Caki2 (cell line): ENCODE results near the gene PAOX. TPM values are rescaled to one million over a fixed set of nuclear protein-coding genes. Genes with fewer than 3 reads are reported as not detected.
"Not testable (repeated sequence)": the region's sequence is repeated elsewhere in the genome, so short reads cannot be mapped to it uniquely, and the experiment has no call there.

Experiments used
- DNase-seq: peaks from one replicate; pipeline ENCODE4 v3.0.0-alpha.2; 2015; ENCODE audit warnings: low read depth
- in situ Hi-C: cut with HindIII; loops from 2 replicates; pipeline ENCODE4 v1.10.0; 2016; ENCODE audit warnings: low sequenced_read_pairs, low pct_unique_long_range_greater_than_20kb, mixed read lengths
- total RNA-seq: library from RNA; depleted of rRNA; stranded (reverse); fragments of >200 nt; shearing (Covaris generic); gene quantifications from 2 replicates; pipeline ENCODE4 v1.2.3, GENCODE V29; 2014; ENCODE audit warnings: low replicate concordance

PAOX gene
- total RNA-seq, 1 experiment from 2014 or later = 12.1 TPM

DNA sequence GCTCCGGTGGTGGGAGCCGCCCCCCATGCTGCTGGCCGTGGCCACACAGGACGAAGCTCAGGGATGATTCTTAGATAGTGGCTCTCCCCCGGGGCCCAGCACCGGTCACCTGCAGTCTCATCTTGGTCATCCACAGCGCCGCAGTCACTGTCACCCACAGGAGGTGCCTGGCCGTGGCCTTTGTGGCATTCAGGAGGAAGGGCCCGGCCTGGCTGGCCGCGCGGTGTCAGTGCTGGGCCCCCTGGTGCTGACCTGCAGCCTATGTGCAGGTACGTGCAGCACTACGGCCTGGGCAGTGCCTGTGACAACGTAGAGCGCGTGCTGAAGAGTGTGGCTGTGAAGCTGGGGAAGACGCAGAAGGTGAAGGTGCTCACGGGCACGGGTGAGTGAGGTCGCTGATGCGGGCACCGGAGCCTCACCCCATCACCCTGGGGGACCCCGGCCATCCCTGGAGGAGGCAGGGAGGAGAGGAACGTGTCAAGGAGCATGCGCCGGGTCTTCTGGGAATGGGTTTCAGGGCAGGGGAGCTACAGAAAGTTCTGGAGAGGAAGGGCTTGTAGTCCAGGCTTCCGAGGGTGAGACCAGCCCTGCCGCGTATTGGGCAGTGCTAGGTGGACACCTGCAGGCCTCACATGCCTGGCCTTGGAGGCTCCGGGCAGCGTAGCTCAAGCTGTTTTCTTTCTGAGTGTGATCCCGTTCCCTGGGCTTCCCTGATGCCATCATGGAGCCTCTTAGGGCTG, 40.3 kb downstream of the PAOX start:
- in situ Hi-C loops = no loop called here

DNA sequence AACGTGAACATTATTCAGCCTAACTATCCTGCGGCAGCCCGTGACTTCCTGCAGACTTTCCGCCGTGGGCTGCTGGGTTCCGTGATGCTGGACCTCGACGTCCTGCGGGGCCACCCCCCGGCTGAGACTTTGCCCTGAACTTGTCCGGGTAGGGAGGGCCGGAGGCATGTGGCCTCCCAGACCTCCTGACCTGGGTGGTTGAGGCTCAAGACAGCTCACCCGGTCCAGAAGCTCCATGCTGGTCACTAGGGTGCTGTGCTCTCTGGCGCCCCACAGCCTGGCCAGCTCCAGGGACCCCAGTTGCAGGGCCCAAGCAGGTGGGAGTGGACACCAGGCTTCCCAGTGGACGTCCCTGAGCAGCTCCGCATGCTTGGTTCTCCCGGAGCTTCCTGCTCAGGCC, 41.0 kb downstream of the PAOX start:
- DNase-seq = no peak
- in situ Hi-C loops = no loop called here

More for the DNA sequence above, 40.3 kb downstream of the PAOX start:
- DNase-seq = no peak

DNA sequence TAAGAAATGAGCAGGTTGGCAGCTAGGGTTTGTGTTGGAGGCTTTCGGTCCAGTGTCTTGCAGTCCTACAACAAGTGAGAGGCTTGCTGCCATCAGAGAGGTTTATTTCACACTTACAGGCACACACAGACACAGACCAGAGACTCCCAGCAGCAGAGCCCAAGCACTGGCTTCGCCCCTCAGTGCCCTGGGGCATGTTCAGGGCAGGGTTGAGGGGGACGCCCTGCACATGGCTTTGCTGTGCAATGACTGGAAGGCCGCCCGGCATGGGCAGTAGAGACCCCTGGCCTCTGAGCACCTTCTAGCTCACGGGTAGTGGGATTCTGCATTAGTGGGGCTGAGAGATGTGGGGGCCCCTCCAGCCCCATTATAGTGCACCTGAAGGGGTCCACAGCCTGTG, 41.5 kb downstream of the PAOX start:
- in situ Hi-C loops = no loop called here
- DNase-seq = no peak

DNA sequence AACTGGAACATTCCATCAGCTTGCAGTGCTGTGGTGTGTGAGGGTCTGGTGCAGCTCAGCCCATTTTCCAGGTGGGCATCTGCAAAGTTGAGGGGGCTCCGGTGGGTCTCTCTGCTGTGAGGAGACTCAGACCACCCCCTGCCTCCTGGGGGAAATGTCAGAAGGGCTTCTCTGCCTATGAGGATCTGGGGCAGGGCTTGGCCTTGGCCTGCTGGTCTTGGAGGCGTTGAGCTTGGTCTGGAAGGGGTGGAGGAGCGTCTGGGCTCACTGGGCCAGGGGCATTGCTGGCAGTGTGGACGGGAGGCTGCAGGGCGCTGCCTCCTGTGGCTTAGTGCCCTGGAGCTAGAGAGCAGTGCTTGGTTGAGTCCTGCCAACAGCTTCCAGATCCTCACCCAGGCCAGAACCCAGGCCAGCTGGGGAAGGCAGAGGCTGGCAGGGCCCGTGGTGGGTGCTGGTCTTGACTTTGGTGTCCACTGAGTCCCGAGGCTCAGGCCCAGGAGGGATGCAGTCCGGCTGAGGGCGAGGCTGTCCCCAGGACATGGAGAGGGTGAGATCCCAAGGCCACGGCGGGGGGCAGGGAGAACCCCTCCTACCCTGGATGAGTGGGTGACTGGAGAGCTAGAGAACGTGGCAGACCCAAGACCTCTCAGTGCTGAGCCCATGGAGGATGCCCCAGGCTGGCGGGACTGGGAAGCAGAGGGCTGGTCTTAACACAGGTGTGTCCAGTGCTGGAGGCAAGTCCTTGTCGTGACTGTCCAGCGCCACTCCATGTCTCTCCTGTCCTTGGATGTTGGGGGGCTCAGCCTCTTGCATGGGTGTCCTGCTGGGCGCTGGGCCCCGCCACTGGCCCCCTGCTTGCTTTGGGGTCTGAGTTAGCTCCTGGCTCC, 42.5 kb downstream of the PAOX start:
- DNase-seq = no peak
- in situ Hi-C loops = no loop called here

DNA sequence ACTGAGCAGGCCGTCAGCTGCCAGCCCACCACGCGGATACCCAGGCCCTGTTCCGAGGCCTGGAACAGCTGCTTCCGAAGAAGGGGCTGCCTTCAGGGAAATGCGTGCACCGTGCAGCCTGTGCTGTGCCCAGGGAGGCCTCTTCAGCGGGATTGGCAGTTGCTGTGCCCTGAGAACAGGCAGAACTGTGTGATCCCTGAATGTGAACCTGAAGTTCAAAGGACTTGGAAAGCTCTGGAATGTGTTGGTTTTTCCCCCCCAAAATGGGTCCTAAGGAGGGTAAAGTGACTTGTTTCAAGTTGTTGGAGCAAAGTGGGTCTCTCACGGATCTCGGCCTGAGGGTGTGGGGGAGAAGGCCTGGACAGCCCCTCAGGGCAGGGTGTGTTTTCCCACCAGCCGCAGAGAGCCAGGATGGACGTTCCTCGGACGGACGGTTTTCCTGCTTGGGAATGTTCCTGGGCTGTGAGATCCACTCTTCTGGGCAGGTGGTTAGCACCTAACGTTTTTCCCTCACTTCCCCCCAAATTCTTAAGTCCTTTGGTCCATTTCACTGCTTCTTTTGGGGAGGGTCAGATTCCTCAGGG, 43.3 kb downstream of the PAOX start:
- in situ Hi-C loops = no loop called here
- no peak for DNase-seq

DNA sequence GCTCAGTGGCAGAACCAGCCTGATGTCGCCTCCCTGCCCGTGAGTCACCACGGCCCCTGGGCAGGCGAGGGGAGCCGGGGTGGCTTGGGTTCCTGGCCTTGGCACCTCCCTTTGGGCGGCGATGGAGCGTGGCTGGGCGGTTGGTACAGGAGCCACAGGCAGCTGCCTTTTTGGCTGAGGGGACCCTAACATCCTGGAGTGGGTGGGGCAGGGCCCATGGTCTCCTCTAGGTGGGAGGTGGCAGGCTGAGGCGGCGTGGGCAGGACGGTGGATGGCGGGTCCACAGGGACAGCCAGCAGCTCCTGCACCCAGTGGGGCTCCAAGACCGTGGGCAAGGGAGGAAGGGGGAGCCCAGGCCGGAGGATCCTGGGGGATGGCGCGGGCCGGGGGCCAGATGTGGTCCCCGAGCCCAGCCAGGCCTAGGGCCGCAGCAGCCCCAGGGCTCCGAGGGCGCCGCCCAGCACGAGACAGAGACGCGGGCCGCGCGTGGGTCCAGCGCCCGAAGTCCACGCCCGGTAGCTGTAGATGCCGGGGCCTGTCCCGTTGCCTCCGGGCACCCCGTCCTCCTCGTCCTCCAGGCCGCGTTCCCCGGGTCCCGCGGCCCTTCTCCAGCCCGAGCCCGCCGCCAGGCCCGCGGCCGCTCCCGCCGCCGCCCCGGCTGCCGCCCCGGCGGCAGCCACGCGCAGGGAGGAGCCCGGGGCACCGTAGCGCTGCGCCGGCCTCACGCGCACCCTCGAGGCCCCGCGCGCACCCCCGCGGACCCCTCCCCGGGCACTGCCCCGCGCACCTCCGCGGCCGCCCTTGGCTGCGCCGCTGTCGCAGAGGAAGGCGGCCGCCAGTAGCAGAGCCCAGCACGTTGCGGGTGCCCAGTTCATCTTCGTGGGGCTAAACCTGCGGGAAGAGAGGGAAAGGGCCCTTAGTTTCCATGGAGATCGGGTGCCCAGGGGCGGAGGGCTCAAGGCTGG, 44.0 kb downstream of the PAOX start:
- DNase-seq = no peak
- in situ Hi-C loops = no loop called here

DNA sequence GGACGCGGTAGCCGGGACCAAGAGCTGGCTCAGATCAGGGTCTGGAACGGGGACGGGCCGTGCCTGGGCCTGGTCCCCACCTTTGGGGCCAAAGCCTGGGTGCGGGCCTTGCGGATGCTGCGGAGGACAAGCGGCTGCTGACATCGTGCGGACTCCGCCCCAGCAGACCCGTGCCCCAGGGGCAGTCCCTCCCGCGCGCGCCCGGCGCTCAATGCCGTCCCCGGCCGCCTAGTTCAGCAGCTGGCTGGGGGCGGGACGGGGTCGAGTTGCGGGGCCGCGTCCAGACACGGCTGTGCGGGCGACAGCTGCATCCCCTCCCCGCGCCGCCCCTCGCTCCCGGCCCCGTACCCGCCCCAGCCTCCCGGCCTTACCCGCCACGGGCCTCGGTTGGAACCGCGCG, 45.0 kb downstream of the PAOX start:
- in situ Hi-C loops, DNase-seq: not testable (repeated sequence)

DNA sequence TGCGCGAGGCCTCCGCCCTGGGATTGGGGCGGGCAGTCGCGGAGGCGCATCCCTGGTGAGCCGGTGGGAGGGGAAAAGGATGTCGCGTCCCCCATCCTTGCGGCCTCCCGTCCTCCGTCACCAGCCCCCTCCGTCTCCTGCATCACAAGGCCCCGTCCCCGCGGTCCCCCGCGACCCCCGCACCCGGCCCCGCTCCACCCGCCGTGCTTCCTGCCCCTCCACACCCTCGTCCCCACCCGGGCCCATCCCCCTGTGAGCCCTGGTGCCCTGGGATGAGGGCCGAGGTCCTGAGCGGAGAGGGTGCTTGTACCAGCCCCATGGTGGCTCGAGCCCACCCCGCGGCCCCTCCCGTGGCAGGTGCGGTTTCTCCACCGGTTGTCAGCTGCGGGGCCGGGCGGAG, 45.5 kb downstream of the PAOX start, which contains the start of gene SPRN:
Gene SPRN (minus strand): TSS at position 25 of the 400 bp plus-strand sequence. CDS start 944 bp downstream, outside the sequence.
- in situ Hi-C loops, DNase-seq: not testable (repeated sequence)

DNA sequence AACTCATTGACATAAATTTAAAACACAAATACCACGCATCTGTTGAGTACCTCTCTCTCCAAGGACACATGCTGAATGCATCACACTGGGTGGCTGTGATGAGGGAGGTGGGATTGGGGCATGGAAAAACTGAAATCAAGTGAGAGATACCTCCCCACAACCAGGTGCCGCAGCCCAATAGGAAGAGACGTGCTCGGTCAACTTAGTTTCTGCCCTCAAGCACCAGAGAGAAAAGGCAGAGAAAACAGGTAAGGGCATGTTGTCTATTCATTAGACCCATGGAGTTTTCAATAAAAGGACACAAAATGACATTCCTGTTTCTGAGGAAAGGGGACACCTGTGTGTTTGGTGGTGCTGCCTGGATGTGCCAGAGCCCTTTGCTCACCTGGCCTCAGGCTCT, 50.5 kb downstream of the PAOX start:
- in situ Hi-C loops, DNase-seq: not testable (repeated sequence)

DNA sequence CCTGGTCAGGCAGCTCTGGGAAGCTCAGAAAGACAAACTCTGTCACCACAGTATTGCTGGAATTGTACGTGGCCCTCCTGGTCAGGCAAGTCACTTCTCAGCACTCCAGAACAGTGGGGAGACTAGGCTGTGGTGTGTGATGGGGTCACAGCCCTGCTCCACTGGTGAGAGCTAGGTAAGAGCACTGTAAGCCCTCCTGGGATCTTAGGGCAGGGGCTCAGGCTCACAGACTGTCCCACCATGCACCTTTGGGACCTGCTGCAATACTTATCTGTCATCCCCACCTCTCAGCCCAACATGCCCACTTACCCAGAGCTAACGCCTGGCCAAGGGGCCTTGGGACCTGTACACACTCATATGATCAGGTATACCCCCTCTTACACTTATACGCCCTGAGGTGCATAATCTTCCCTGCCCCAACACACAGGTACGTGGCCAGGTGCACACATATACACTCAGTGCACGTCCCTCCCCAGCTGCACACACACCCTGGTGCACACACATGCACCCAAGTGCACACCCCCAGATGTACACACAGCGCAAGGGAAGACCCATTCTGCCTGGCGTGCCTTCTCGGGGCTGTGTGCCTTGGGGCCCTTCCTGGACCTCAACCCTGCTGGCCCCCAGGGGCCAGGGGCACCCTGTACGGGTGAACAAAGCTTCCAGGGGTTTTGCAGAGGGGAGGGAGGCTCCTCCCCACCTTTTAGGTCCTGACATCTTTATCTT, 53.0 kb downstream of the PAOX start:
- in situ Hi-C loops, DNase-seq: not testable (repeated sequence)

DNA sequence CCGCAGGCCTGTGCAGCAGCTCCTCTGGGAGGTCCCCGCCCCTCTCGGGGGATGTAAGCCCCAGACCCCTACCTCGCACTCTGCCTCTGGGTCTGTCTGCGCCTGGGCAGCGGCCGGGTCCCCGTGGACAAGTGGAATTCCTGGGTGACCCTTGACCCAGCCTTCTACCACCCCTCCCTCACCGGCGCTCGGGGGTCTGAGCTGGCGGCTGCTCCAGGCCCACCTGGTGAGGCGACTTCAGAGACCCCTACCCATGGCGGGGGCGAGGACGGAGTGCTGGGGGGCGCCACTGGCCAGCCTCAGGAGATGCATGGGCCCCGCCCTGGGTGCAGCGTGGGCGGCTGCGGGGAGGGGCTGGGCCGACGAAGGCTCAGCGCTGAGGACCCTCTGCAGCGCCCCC, 53.7 kb downstream of the PAOX start:
- DNase-seq, in situ Hi-C loops: not testable (repeated sequence)

DNA sequence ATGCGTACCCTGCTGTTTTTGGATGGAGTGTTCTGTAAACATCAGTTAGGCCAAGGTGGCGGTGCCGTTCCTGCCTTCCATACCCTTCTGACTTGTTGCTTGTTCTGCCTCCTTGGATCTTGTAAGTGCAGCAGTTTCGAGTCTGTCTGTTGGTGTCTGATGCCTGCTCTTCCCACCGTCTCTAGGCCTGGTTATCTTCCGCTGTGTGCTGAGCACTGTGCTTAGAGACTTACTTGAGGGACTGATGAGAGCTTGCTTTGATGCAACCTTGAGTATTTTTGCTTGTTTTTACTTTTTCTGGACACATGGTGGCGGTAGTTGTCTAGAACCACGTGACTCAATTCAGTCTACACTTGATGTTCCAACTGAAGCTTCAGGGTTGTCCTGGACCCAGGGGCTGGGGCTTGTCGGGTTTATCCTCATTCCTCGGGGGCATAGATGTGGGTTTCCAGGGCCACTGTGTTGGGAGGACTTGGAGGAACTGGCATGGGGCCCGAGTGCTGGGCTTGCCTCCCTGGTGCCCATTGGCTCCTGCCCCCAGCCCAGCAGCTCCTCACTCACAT, 59.7 kb downstream of the PAOX start:
- in situ Hi-C loops = no loop called here

DNA sequence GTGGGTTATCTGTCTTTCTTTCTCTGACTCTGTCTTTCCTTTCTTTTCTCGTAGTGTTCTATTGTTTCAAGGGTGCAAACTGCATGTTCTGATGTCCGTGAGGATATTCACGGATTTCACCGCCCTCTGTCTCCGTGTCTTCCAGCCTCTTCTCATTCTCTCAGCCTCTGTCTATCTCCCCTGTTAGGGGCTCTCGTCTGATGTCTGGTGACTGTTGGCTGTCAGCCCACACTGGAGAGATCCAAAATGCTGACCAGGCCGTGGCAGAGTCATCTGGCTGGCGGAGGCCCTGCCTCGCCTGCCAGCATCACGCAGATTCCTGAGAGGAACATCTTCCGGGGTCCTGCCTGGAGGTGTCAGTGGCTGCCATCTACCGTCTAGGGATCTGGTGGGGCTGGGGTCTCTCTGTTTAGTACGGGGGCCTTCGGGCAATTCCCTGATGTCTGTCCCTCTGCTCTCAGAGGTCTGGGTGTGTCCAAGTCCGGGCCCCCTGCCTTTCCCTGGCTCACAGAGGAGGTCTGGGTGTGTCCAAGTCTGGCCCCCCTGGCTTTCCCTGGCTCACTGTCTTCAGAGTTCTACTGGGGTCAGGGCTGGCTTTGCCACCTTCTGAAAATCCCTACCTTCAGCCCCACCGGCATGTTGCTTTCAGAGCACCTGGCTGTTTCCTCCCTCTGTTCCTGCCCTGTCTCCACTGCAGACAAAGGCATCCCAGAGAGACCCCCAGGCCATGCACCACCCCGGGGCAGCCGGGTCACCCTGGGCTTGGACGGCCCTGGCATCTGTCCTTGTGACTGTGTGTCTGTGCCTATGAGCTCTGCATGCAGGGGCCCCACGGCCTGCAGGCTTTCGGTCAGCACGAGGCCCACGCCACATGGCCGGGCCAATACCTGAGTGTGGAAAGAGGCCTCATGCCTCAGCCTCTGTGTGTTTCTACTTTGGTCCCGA, 60.7 kb downstream of the PAOX start:
- in situ Hi-C loops = no loop called here

More for the DNA sequence above, 59.7 kb downstream of the PAOX start:
- no peak for DNase-seq

DNA sequence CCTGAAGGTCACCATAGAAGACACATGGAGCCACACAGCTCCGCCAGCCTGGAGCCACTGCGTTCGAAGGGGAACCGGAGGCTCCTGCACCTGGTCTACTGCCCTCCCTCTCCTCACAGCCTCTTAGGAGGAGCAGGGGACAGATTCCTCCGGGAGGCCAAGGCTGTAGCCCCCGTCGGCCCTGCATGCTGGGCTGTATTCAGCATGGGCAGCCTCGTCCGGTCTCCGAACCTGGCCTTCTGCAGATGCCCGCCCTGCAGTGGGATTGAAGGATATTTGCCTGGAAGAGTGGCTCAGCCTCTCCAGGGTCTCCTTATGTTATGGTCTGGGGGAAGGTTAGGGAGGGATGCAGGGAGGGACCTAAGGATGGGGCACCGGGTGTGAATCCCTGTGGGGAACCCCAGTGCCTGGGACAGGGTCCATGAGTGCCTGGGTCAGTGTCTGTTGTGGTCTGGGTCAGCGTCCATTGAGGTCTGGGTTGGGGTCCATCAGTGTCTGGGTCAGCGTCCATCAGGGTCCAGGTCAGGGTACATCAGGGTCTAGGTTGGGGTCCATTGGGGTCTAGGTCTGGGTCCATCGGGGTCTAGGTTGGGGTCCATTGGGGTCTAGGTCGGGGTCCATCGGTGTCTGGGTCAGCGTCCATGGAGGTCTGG, 61.7 kb downstream of the PAOX start:
- in situ Hi-C loops = no loop called here
- DNase-seq = no peak

More for the DNA sequence above, 60.7 kb downstream of the PAOX start:
- DNase-seq = no peak
